ENCODE measurements around the gene RNF225. TPM values are rescaled to one million over a fixed set of nuclear protein-coding genes. Genes with fewer than 3 reads are reported as not detected.

RNF225 gene
- total RNA-seq, 2 donors from 2014 or later = not detected

- TF ChIP-seq CTCF (IDR thresholded peaks at IDR 0.05) = no peak
- DNase-seq (ENCODE audit: low spot score) = no peak
- no peak overlapping the region for H3K4me3 ChIP-seq
- H3K4me1 ChIP-seq = peaks cover 0 to 11% of the 10 kb centered on the region in 2 donors
- peaks cover 38% of the 10 kb centered on the region for H3K36me3 ChIP-seq
- H3K9me3 ChIP-seq = no peaks in the 10 kb centered on the region
- H3K27ac ChIP-seq = no peak overlapping the region
- H3K27me3 ChIP-seq = peaks cover 6 to 12% of the 10 kb centered on the region in 2 donors
Measured at GRCh38 chr19:58394821-58395219, 636 bp upstream of the RNF225 start.

GRCh38 chr19:58395979-58396627, 647 bp downstream of the RNF225 start:
- peaks cover 30% of the 10 kb centered on the region for H3K36me3 ChIP-seq
- H3K4me1 ChIP-seq = peaks cover 0 to 21% of the 10 kb centered on the region in 2 donors
- H3K9me3 ChIP-seq = no peaks in the 10 kb centered on the region
- peaks cover 6 to 12% of the 10 kb centered on the region in 2 donors for H3K27me3 ChIP-seq
- TF ChIP-seq CTCF (IDR thresholded peaks at IDR 0.05) = no peak
- H3K4me3 ChIP-seq = peak overlapping the region in 1 of 2 donors; percentile 21
- H3K27ac ChIP-seq = no peak overlapping the region
- no peak for DNase-seq (ENCODE audit: low spot score)

DNA sequence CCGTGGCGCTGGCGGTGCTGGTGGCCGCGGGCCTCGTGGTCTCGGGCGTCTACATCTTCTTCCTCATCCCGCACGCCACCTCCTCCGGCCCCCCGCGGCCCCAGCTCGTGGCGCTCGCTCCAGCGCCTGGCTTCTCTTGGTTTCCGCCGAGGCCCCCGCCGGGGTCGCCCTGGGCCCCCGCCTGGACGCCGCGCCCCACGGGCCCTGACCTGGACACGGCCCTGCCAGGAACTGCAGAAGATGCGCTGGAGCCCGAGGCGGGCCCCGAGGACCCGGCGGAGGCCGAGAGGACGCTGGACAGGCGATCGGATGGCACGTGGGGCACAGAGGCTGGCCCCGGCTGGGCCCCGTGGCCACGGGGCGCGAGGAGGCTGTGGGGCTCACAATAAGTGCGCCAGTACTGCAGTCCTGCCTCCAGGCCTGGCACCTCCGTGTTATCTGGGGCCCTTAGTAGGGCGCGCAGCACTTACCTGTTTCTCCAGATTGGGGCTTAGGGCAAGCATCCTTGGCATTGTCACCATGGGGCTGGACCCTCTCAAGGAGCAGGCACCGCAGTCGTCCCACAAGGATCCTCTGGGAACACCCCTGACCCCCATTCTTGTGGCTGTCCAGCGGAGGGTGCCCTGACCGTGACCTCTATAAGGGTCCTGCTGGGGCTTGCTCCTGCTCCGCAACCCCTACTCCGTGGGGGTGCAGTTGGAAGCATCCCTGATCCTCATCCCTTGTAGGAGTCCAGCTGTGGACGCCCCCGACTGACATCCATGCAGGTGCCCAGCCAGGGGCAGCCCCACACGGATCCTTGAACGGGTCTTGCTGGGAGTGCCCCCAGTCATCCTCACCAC, 1.5 kb downstream of the RNF225 start:
- peaks cover 26% of the 10 kb centered on the region for H3K36me3 ChIP-seq
- DNase-seq (ENCODE audit: low spot score) = no peak
- H3K4me1 ChIP-seq = peaks cover 0 to 24% of the 10 kb centered on the region in 2 donors
- peaks cover 6 to 12% of the 10 kb centered on the region in 2 donors for H3K27me3 ChIP-seq
- no peaks in the 10 kb centered on the region for H3K9me3 ChIP-seq
- no peak for TF ChIP-seq CTCF (IDR thresholded peaks at IDR 0.05)
- no peak overlapping the region for H3K27ac ChIP-seq
- peak overlapping the region in 1 of 2 donors; percentile 21 for H3K4me3 ChIP-seq

GRCh38 chr19:58397533-58398037, 2.1 kb downstream of the RNF225 start:
- Histone ChIP-seq H3K36me3 (peaks cover 26% of the 10 kb centered on the region), H3K4me1 (peaks cover 0 to 27% of the 10 kb centered on the region in 2 donors), H3K4me3 (no peak overlapping the region), H3K27ac (no peak overlapping the region), H3K9me3 (no peaks in the 10 kb centered on the region), H3K27me3 (peaks cover 6 to 12% of the 10 kb centered on the region in 2 donors)
- DNase-seq (ENCODE audit: low spot score) = no peak
- TF ChIP-seq CTCF (IDR thresholded peaks at IDR 0.05) = no peak

GRCh38 chr19:58398087-58398486, 2.6 kb downstream of the RNF225 start:
- no peaks in the 10 kb centered on the region for H3K9me3 ChIP-seq
- H3K4me1 ChIP-seq = peaks cover 0 to 27% of the 10 kb centered on the region in 2 donors
- no peak for DNase-seq (ENCODE audit: low spot score)
- TF ChIP-seq CTCF (IDR thresholded peaks at IDR 0.05) = no peak
- H3K27ac ChIP-seq = no peak overlapping the region
- H3K36me3 ChIP-seq = peaks cover 21% of the 10 kb centered on the region
- no peak overlapping the region for H3K4me3 ChIP-seq
- peaks cover 6 to 12% of the 10 kb centered on the region in 2 donors for H3K27me3 ChIP-seq
